GM12878 (cell line): ENCODE data around the gene KCNAB2. TPM values are rescaled to one million over a fixed set of nuclear protein-coding genes. Genes with fewer than 3 reads are reported as not detected.

Experiments
- ATAC-seq: fragments of 200-7000 bp; cut with Tn5 transposase; 3 replicates; pipeline ENCODE4 v1.9.1; 2020; ENCODE audit warnings: mild to moderate bottlenecking, moderate library complexity
- BruUV-seq: library from RNA; stranded (reverse); fragments of 400-500 nt; replicated peaks from 2 replicates; lab custom pipeline; 2021; lab: Mats Ljungman, UMichigan
- CTCF ChIA-PET: fragments of 300-600 bp; sonication (Branson Sonifier 250); formaldehyde crosslinking; extraction: SDS; loops from one replicate; lab custom pipeline; 2021; ENCODE audit warnings: inconsistent platforms; lab: Yijun Ruan, JAX
- POLR2A ChIA-PET: fragments of 350-600 bp; formaldehyde crosslinking; extraction: SDS; loops from one replicate; lab custom pipeline; 2021; ENCODE audit warnings: inconsistent platforms; lab: Charles Lee
- RAD21 ChIA-PET: fragments of 300-600 bp; sonication (Branson Sonifier 250); formaldehyde crosslinking; loops from one replicate; lab custom pipeline; 2023; ENCODE audit warnings: antibody characterized with exemption; ENCODE audit not compliant: unreplicated experiment; lab: Charles Lee
- SMC1A ChIA-PET: fragments of 300-600 bp; sonication (Branson Sonifier 250); formaldehyde crosslinking; loops from one replicate; lab custom pipeline; 2023; ENCODE audit not compliant: unreplicated experiment, uncharacterized antibody; lab: Charles Lee
- DNase-seq: peaks from one replicate; pipeline ENCODE4 v3.0.0-alpha.2; 2011; ENCODE audit warnings: low read depth, low spot score
- FAIRE-seq: peaks from 3 replicates; lab custom pipeline; 2011; peaks lifted over from hg19 to GRCh38; lab: Jason Lieb, UNC
- H2AFZ ChIP-seq: 2 replicates; pipeline ENCODE4 v1.6.0; 2011; ENCODE audit warnings: low read depth, low read length, control low read depth; ENCODE audit not compliant: control insufficient read depth
- H3K27ac ChIP-seq: 2 replicates; pipeline ENCODE4 v1.5.1; 2011; ENCODE audit warnings: control low read depth; ENCODE audit not compliant: control insufficient read depth, insufficient read depth
- H3K27me3 ChIP-seq, 2 experiments: replicated peaks in 1 of 2; 2 replicates each; pipeline versions ENCODE4 v1.6.0 to v1.6.1; 2011; ENCODE audit warnings: low read length in 1 of 2; ENCODE audit not compliant: control insufficient read depth in 2 of 2, insufficient read depth in 2 of 2
- H3K36me3 ChIP-seq, 2 experiments: 2 replicates each; pipeline ENCODE4 v1.5.1; 2011; ENCODE audit warnings: low read length in 1 of 2; ENCODE audit not compliant: control insufficient read depth in 2 of 2, insufficient read depth in 2 of 2
- H3K4me1 ChIP-seq: 2 replicates; pipeline ENCODE4 v1.6.1; 2011; ENCODE audit warnings: mild to moderate bottlenecking, low read length, moderate library complexity, mixed read lengths; ENCODE audit not compliant: control insufficient read depth, insufficient read depth
- H3K4me2 ChIP-seq: 2 replicates; pipeline ENCODE4 v1.6.0; 2011; ENCODE audit warnings: control low read depth; ENCODE audit not compliant: control insufficient read depth, insufficient read depth
- H3K4me3 ChIP-seq: fragments of 200-600 bp; sonication (generic); 2 replicates; pipeline ENCODE4 v1.5.1; 2016
- H3K79me2 ChIP-seq: 2 replicates; pipeline ENCODE4 v1.6.0; 2011; ENCODE audit warnings: low read length; ENCODE audit not compliant: control insufficient read depth, insufficient read depth
- H3K9ac ChIP-seq: 2 replicates; pipeline ENCODE4 v1.8.0; 2011; ENCODE audit warnings: low read length, control low read depth, mixed read lengths; ENCODE audit not compliant: control insufficient read depth, insufficient read depth
- H3K9me3 ChIP-seq: replicated peaks from 3 replicates; pipeline ENCODE4 v1.5.1; 2011; ENCODE audit warnings: mild to moderate bottlenecking, low read length; ENCODE audit not compliant: control insufficient read depth, insufficient read depth
- H4K20me1 ChIP-seq: 2 replicates; pipeline ENCODE4 v1.6.0; 2011; ENCODE audit not compliant: control insufficient read depth, insufficient read depth
- ASH2L ChIP-seq: fragments of 300-600, 200-600 bp; sonication (generic); IDR thresholded peaks from 2 replicates; pipeline ENCODE4 v1.6.1; 2017; ENCODE audit warnings: low read depth, mild to moderate bottlenecking, borderline replicate concordance
- CBX3 ChIP-seq: fragments of 200-600 bp; sonication (generic); IDR thresholded peaks from 2 replicates; pipeline ENCODE4 v1.6.1; 2016; ENCODE audit warnings: low read depth, borderline replicate concordance
- FOS ChIP-seq: IDR thresholded peaks from 3 replicates; pipeline ENCODE4 v1.6.1; 2011; ENCODE audit warnings: borderline replicate concordance; ENCODE audit not compliant: insufficient read length; ENCODE audit errors: extremely low read depth
- HDGF ChIP-seq: fragments of 450-650 bp; IDR thresholded peaks from 2 replicates; pipeline ENCODE4 v1.6.1; 2016; ENCODE audit warnings: antibody characterized with exemption
- JUNB ChIP-seq: IDR thresholded peaks from 2 replicates; pipeline ENCODE4 v1.6.1; 2016; ENCODE audit warnings: antibody characterized with exemption, mild to moderate bottlenecking
- NFIC ChIP-seq: IDR thresholded peaks from 2 replicates; pipeline ENCODE4 v1.6.1; 2012; ENCODE audit warnings: low read depth, mild to moderate bottlenecking, inconsistent platforms, low read length, moderate library complexity
- NRF1 ChIP-seq: conservative IDR thresholded peaks from 2 replicates; pipeline ENCODE4 v1.6.1; 2011; ENCODE audit warnings: mild to moderate bottlenecking, low read depth, low read length, improper control_type of control experiment
- PML ChIP-seq: IDR thresholded peaks from 2 replicates; pipeline ENCODE4 v1.6.1; 2012; ENCODE audit warnings: low read length, inconsistent platforms
- POLR2AphosphoS2 ChIP-seq: IDR thresholded peaks from 2 replicates; pipeline ENCODE4 v1.6.1; 2011; ENCODE audit warnings: low read depth, mild to moderate bottlenecking, low read length, improper control_type of control experiment, moderate library complexity
- TAF1 ChIP-seq: IDR thresholded peaks from 2 replicates; pipeline ENCODE4 v1.6.1; 2011; ENCODE audit warnings: mild to moderate bottlenecking, low read depth, low read length, borderline replicate concordance
- TARDBP ChIP-seq: IDR thresholded peaks from 2 replicates; pipeline ENCODE4 v1.6.1; 2016; ENCODE audit warnings: borderline replicate concordance
- TCF7 ChIP-seq: IDR thresholded peaks from 2 replicates; pipeline ENCODE4 v1.6.1; 2014; ENCODE audit warnings: antibody characterized with exemption, borderline replicate concordance
- ZBTB4 ChIP-seq: fragments of 450-650 bp; formaldehyde crosslinking; IDR thresholded peaks from 2 replicates; pipeline ENCODE4 v1.4.0; 2022; ENCODE audit warnings: mild to moderate bottlenecking, moderate library complexity
- whole genome bisulfite sequencing: methylation state at CpG from one replicate; pipeline ENCODE4 v1.1.6; 2016; ENCODE audit warnings: low lambda C conversion rate; ENCODE audit not compliant: insufficient replicate concordance, insufficient coverage; ENCODE audit errors: missing lambda C conversion rate; 5-methylcytosine and 5-hydroxymethylcytosine counted together
- in situ Hi-C: fragments of 300-500 bp; cut with MboI; formaldehyde crosslinking; loops from 9 replicates; pipeline ENCODE4 v1.14.3; 2018; ENCODE audit warnings: mixed read lengths
- intact Hi-C: fragments of 100-400 bp; cut with micrococcal nuclease; formaldehyde crosslinking; loops from one replicate; pipeline ENCODE4 v1.14.2; 2022; ENCODE audit not compliant: unreplicated experiment
- polyA plus RNA-seq, 11 experiments: library from polyadenylated mRNA; depleted of rRNA in 4 of 11; unstranded in 6 of 11; stranded (reverse) in 5 of 11; fragments of >200 nt; fragmentation: Nextera tagmentation in 4 of 11; fragmentation: Illumina TruSeq in 1 of 11; extraction: Ambion mirVana in 4 of 11; extraction: Trizol in 1 of 11; gene quantifications; 1 replicate in 1 of 11; 2 replicates in 10 of 11; pipeline versions ENCODE4 v1.2.1 to v1.2.3, GENCODE V29; 2011 to 2016; ENCODE audit warnings: inconsistent platforms in 2 of 11, missing spikeins in 2 of 11, low read depth in 1 of 11
- total RNA-seq, 4 experiments: library from RNA; depleted of rRNA in 3 of 4; stranded (reverse); fragments of >200 nt in 3 of 4; fragmentation: Illumina TruSeq in 1 of 4; extraction: Trizol in 1 of 4; gene quantifications; 2 replicates each; pipeline versions ENCODE4 v1.2.1 to v1.2.3, GENCODE V29; 2013 to 2021
- TF ChIP-seq, protein P1 (sequence below): IDR thresholded peaks from 2 replicates; pipeline ENCODE4 v1.6.1; 2012; ENCODE audit warnings: low read depth, low read length, improper control_type of control experiment
- TF ChIP-seq, protein P2 (sequence below): fragments of 450-650 bp; IDR thresholded peaks from 2 replicates; pipeline ENCODE4 v1.6.1; 2016; ENCODE audit warnings: mild to moderate bottlenecking, moderate library complexity, borderline replicate concordance

Gene KCNAB2
- total and polyA plus RNA-seq, 10 of the 15 experiments (the other 5 are each of a cell fraction or from before 2014, with no cell fraction given) = 2.9 to 123 (median 62.4) TPM

- TF ChIP-seq ZBTB4 (CRISPR knock-in tag) (no peak), TAF1 (no peak), CBX3 (no peak), TARDBP (no peak), POLR2AphosphoS2 (no peak), JUNB (no peak)
- TF ChIP-seq, protein P1, sequence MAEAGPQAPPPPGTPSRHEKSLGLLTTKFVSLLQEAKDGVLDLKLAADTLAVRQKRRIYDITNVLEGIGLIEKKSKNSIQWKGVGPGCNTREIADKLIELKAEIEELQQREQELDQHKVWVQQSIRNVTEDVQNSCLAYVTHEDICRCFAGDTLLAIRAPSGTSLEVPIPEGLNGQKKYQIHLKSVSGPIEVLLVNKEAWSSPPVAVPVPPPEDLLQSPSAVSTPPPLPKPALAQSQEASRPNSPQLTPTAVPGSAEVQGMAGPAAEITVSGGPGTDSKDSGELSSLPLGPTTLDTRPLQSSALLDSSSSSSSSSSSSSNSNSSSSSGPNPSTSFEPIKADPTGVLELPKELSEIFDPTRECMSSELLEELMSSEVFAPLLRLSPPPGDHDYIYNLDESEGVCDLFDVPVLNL = no peak
Observed at GRCh38 chr1:6142036-6142621, 96.4 kb downstream of the KCNAB2 start (continued).

GRCh38 chr1:6142734-6143133 is 97.0 kb downstream of the KCNAB2 start:
- DNase-seq (no peak), FAIRE-seq (no peak), ATAC-seq (no peak)
- RAD21 ChIA-PET = no interaction called here
- intact Hi-C loops (no loop called here), in situ Hi-C loops (no loop called here)
- CTCF ChIA-PET = no interaction called here
- SMC1A ChIA-PET = no interaction called here
- no peak overlapping the region for H3K9ac ChIP-seq
- no peak overlapping the region for H2AFZ ChIP-seq
- H3K27me3 ChIP-seq = no peaks in the 10 kb centered on the region; a peak in 1 of 4 replicates
- H3K36me3 ChIP-seq = no peaks in the 10 kb centered on the region
- no peaks in the 10 kb centered on the region for H3K79me2 ChIP-seq
- no peaks in the 10 kb centered on the region for H3K9me3 ChIP-seq
- no TSS peak for BruUV-seq
- no peak overlapping the region for H3K4me3 ChIP-seq
- 25% methylated on average over 4 of the region's 4 CpGs for WGBS
- POLR2A ChIA-PET = no interaction called here
- H4K20me1 ChIP-seq = no peaks in the 10 kb centered on the region
- H3K4me2 ChIP-seq = no peak overlapping the region
- H3K27ac ChIP-seq = no peak overlapping the region
- H3K4me1 ChIP-seq = no peaks in the 10 kb centered on the region
- TF ChIP-seq ASH2L (no peak), NFIC (no peak), NRF1 (no peak), PML (no peak), HDGF (no peak), FOS (no peak), TCF7 (no peak)
- TF ChIP-seq, protein P2, sequence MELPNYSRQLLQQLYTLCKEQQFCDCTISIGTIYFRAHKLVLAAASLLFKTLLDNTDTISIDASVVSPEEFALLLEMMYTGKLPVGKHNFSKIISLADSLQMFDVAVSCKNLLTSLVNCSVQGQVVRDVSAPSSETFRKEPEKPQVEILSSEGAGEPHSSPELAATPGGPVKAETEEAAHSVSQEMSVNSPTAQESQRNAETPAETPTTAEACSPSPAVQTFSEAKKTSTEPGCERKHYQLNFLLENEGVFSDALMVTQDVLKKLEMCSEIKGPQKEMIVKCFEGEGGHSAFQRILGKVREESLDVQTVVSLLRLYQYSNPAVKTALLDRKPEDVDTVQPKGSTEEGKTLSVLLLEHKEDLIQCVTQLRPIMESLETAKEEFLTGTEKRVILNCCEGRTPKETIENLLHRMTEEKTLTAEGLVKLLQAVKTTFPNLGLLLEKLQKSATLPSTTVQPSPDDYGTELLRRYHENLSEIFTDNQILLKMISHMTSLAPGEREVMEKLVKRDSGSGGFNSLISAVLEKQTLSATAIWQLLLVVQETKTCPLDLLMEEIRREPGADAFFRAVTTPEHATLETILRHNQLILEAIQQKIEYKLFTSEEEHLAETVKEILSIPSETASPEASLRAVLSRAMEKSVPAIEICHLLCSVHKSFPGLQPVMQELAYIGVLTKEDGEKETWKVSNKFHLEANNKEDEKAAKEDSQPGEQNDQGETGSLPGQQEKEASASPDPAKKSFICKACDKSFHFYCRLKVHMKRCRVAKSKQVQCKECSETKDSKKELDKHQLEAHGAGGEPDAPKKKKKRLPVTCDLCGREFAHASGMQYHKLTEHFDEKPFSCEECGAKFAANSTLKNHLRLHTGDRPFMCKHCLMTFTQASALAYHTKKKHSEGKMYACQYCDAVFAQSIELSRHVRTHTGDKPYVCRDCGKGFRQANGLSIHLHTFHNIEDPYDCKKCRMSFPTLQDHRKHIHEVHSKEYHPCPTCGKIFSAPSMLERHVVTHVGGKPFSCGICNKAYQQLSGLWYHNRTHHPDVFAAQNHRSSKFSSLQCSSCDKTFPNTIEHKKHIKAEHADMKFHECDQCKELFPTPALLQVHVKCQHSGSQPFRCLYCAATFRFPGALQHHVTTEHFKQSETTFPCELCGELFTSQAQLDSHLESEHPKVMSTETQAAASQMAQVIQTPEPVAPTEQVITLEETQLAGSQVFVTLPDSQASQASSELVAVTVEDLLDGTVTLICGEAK = no peak
